Fibroblast of lung (primary cell): ENCODE measurements around the gene MAP1LC3C.

Source experiments
- EZH2 ChIP-seq: IDR thresholded peaks from 2 replicates; pipeline ENCODE4 v1.5.1; 2012; ENCODE audit warnings: low read length, control low read depth, mild to moderate bottlenecking; ENCODE audit errors: missing control alignments
- TF ChIP-seq, protein P1 (sequence below), 2 donors: IDR thresholded peaks in 1 of 2; conservative IDR thresholded peaks in 1 of 2; 1 replicate in 1 of 2; 2 replicates in 1 of 2; pipeline ENCODE4 v1.5.1; 2011 to 2012; ENCODE audit warnings: low read length in 2 of 2, control low read depth in 1 of 2, inconsistent platforms in 1 of 2, low read depth in 1 of 2, mild to moderate bottlenecking in 1 of 2

DNA sequence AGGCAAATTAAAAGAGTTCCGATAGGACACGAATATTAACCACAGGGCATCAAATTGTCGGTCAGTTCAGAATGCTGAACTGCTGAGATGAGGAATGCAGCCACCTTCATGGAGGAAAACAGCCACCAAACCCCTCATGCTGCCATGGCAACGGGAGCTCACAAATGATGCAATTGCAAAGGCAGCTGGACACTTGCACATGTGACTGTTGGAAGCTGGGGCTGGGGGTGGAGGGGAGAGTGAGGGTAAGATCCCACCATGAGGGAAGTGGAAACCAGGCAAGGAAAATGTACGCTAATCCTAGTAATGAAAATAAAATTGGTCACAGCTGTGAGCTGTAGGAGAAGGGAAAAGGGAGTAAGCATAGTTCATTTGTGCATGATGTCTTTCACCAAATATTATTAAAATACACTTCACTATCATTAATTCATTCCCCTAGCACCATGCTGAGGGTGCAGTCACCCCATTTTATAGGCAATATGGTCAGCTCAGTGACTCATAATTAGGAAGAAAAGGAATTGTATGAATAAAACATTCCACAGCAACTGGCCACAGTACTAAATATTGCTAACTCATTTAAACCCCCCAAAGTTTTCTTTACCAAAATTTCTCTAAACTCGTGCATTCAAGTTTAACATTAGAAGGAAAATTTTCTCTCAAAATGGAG is 26.1 kb downstream of the MAP1LC3C start:
- TF ChIP-seq, protein P1, sequence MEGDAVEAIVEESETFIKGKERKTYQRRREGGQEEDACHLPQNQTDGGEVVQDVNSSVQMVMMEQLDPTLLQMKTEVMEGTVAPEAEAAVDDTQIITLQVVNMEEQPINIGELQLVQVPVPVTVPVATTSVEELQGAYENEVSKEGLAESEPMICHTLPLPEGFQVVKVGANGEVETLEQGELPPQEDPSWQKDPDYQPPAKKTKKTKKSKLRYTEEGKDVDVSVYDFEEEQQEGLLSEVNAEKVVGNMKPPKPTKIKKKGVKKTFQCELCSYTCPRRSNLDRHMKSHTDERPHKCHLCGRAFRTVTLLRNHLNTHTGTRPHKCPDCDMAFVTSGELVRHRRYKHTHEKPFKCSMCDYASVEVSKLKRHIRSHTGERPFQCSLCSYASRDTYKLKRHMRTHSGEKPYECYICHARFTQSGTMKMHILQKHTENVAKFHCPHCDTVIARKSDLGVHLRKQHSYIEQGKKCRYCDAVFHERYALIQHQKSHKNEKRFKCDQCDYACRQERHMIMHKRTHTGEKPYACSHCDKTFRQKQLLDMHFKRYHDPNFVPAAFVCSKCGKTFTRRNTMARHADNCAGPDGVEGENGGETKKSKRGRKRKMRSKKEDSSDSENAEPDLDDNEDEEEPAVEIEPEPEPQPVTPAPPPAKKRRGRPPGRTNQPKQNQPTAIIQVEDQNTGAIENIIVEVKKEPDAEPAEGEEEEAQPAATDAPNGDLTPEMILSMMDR (conservative IDR thresholded peaks at IDR 0.05 in 1 of 2, IDR thresholded peaks at IDR 0.05 in 1 of 2; ENCODE audit: low read depth in 1 of 2, low read length in 2 of 2): no peak
- TF ChIP-seq EZH2: no peak
